ENCODE measurements around the gene SETD3. TPM values are rescaled to one million over a fixed set of nuclear protein-coding genes. Genes with fewer than 3 reads are reported as not detected.

Gene SETD3
- total RNA-seq, 6 experiments from 2014 or later: 24.7 to 42.0 (median 28.8) TPM

DNA sequence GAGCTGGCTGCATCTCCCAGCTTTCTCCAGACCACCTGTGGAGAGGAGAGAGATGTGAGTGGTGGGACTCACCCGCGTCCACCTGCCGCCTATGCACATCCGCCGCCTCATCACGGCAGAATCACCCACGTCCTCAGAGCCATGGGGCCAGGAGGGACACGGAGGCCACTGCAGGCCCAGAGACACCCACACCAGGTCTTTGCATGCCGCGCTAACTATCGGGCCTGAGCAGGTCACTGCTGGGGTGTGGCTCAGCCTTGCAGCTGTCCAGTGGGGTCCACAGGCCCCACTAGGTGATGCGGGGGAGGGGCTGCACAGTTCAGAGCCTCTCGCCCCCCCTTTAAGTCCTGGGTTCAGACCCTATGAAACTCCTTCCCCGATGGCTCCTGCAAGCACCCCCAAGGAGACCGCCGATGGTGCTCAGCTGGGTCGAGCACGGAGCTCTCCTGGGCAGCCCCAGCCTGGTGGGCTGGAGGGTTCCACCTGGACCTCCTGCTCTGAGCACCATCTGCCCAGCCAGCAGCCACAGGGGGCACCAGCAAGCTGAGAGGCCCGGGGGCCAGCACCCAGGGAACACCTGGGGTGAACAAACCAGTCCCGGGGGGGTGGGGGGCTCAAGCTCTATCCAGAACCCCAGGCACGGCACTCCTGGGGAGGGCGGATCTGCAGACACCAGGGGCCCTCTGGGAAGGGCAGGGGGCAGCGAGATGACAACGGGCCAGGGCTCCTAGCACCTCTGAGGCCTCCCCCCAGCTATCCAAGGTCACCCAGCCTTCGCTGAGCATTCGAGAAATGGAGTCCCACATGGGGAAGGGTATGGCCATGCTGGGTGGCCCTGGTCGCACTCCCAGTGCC is 34.9 kb upstream of the SETD3 start:
- Histone ChIP-seq H3K4me1 (peaks cover 0 to 3% (median 0%) of the 10 kb centered on the region in 4 donors), H3K4me3 (no peak overlapping the region), H3K27ac (no peak overlapping the region), H3K27me3 (no peaks in the 10 kb centered on the region), H3K36me3 (peaks cover 0 to 20% (median 0%) of the 10 kb centered on the region in 4 donors), H3K9me3 (no peaks in the 10 kb centered on the region)
- 73% methylated on average over 2 of the region's 27 CpGs for WGBS (ENCODE audit: insufficient coverage, low coverage, low lambda C conversion rate, missing lambda C conversion rate)
- DNase-seq (peak in 2 of 3 donors; percentile 16 to 57), ATAC-seq (no peak)
- TF ChIP-seq POLR2A (IDR thresholded peaks at IDR 0.05): no peak
- TF ChIP-seq, protein P1, sequence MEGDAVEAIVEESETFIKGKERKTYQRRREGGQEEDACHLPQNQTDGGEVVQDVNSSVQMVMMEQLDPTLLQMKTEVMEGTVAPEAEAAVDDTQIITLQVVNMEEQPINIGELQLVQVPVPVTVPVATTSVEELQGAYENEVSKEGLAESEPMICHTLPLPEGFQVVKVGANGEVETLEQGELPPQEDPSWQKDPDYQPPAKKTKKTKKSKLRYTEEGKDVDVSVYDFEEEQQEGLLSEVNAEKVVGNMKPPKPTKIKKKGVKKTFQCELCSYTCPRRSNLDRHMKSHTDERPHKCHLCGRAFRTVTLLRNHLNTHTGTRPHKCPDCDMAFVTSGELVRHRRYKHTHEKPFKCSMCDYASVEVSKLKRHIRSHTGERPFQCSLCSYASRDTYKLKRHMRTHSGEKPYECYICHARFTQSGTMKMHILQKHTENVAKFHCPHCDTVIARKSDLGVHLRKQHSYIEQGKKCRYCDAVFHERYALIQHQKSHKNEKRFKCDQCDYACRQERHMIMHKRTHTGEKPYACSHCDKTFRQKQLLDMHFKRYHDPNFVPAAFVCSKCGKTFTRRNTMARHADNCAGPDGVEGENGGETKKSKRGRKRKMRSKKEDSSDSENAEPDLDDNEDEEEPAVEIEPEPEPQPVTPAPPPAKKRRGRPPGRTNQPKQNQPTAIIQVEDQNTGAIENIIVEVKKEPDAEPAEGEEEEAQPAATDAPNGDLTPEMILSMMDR (IDR thresholded peaks at IDR 0.05): no peak
- intact Hi-C loops (cut with DNase I): loop anchor here (5.0 kb wide), 1 partner anchor 112 kb away; no protein-coding TSS in a partner anchor

DNA sequence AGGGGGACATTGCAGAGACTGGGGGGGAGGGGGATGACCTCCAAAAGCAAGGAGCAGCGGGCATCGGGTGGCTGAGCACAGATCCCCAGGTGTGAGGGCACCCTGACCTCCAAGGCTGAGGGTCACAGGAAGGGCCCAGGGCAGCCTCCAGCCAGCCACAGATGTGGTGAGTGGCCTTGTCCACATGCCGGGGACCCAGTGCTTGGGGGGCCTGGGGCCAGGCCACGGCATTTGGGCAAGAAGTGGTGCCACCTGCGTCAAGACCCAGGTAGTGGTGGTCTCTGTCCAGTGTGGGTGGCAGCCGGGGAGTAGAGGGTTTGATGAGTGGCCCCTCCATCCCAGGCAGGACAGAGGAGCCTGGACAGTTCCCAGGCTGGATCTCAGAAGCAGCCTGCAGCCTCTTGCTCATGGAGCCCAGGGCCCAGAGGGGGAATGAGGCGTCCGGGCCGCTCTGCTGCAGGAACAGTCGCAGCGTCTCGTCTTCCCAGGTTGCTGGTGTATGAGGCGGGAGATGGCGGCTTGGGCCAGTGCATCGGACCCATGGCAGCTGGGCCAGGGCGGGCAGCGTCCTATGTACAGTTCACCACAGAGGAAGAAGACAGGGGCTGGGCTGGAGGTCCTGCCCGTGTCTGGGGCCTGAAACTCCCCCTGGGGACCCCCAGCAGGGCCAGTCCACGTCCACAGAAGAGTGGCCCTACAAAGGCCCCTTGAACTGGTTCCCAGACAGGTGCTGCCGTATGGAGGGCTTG is 34.1 kb upstream of the SETD3 start:
- intact Hi-C loops (cut with DNase I): loop anchor here (5.0 kb wide), 1 partner anchor 113 kb away; no protein-coding TSS in a partner anchor
- Histone ChIP-seq H3K36me3 (peaks cover 0 to 20% (median 0%) of the 10 kb centered on the region in 4 donors), H3K4me3 (no peak overlapping the region), H3K4me1 (peaks cover 0 to 3% (median 0%) of the 10 kb centered on the region in 4 donors), H3K27me3 (no peaks in the 10 kb centered on the region), H3K9me3 (no peaks in the 10 kb centered on the region), H3K27ac (no peak overlapping the region)
- TF ChIP-seq, protein P1 (IDR thresholded peaks at IDR 0.05): no peak
- TF ChIP-seq POLR2A (IDR thresholded peaks at IDR 0.05): no peak
- ATAC-seq (no peak), DNase-seq (no peak)
- 87% methylated on average over 3 of the region's 20 CpGs for WGBS (ENCODE audit: insufficient coverage, low coverage, low lambda C conversion rate, missing lambda C conversion rate)

DNA sequence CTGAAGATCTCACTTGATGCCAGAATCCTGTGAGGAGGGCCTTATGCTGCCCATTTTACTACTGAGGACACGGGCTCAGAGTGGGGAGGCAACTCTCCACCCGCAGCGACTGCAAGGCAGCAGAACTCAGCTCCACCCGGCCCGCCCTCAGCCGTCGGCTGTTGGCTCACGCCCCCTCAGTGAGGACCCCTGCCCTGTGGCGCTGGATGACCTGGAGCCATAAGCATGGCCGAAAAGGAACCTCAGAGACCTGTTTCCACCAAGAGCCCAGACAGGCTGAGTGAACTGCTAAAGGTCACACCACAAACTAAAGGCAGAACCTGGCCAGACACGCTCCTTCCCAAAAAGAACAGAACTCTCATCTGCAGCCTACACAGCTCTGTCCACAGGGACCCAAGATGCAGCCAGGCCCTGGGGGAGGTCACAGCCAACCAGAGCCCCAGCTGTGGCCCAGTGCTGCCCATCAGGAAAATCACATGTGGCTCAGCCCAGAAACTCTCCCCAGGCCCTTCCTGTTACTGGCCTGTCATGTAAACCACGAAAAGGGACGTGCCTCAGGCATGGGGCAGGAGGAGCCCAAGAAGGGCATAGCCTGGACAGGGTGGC is 33.4 kb upstream of the SETD3 start:
- Histone ChIP-seq H3K27me3 (no peaks in the 10 kb centered on the region), H3K9me3 (no peaks in the 10 kb centered on the region), H3K27ac (no peak overlapping the region), H3K36me3 (peaks cover 0 to 20% (median 0%) of the 10 kb centered on the region in 4 donors), H3K4me1 (peaks cover 0 to 3% (median 1%) of the 10 kb centered on the region in 4 donors), H3K4me3 (no peak overlapping the region)
- no peak for ATAC-seq
- intact Hi-C loops (cut with DNase I): no loop called here
- 46% methylated on average over 3 of the region's 13 CpGs for WGBS (ENCODE audit: insufficient coverage, low coverage, low lambda C conversion rate, missing lambda C conversion rate)
- DNase-seq: peak in 1 of 3 donors; percentile 20
- TF ChIP-seq, protein P1 (IDR thresholded peaks at IDR 0.05): no peak
- TF ChIP-seq POLR2A (IDR thresholded peaks at IDR 0.05): no peak

DNA sequence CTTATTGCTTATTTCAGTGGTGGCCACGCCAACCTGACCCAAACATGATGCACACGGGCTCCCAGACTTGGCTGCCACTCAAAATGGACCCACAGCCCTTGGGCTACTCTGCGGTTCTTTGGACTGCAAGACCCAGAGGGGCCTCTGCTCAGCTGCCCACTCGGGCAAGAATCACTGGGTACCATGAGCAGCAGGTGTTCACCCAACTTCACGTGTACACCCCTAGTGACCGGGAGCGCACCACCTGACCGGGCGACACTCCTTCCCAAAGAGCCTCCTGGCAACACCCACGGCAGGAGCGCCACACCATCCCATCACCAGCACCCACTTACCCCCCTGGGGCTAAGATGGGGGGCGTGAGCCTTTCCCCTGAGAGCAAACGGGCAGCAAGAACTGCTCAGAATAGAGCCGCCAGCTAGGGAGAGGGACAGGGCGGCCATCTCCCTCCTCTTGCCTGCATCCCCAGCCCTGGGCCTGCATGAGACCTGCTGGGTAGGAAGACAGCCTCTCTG is 32.6 kb upstream of the SETD3 start:
- peaks cover 0 to 20% (median 0%) of the 10 kb centered on the region in 4 donors for H3K36me3 ChIP-seq
- no peak for DNase-seq
- no peaks in the 10 kb centered on the region for H3K9me3 ChIP-seq
- intact Hi-C loops (cut with DNase I): no loop called here
- H3K4me3 ChIP-seq: no peak overlapping the region
- no peak for TF ChIP-seq POLR2A (IDR thresholded peaks at IDR 0.05)
- TF ChIP-seq, protein P1 (IDR thresholded peaks at IDR 0.05): no peak
- no peaks in the 10 kb centered on the region for H3K27me3 ChIP-seq
- no peak for ATAC-seq
- H3K27ac ChIP-seq: no peak overlapping the region
- H3K4me1 ChIP-seq: peaks cover 0 to 8% (median 3%) of the 10 kb centered on the region in 4 donors
- 70% methylated on average over 2 of the region's 15 CpGs for WGBS (ENCODE audit: insufficient coverage, low coverage, low lambda C conversion rate, missing lambda C conversion rate)

Measured in right lobe of liver (tissue), 6 donors.